Retinal pigment epithelial cell (primary cell): Measurements from ENCODE around the gene TAGLN2.

Experiments
- DNase-seq: peaks from one replicate; pipeline ENCODE4 v3.0.0-alpha.2; 2010; ENCODE audit warnings: low read depth
- H3K4me3 ChIP-seq: 2 replicates; pipeline ENCODE4 v1.5.1; 2011; ENCODE audit warnings: mild to moderate bottlenecking, low read length, control low read depth, moderate library complexity
- CTCF ChIP-seq: conservative IDR thresholded peaks from 2 replicates; pipeline ENCODE4 v1.5.1; 2011; ENCODE audit warnings: low read depth, low read length, control low read depth, inconsistent platforms

The TAGLN2 gene

GRCh38 chr1:159895286-159895685 lies 30.0 kb downstream of the TAGLN2 start:
- H3K4me3 ChIP-seq: no peak overlapping the region
- no peak for DNase-seq
- TF ChIP-seq CTCF: no peak

GRCh38 chr1:159892944-159893343 lies 32.4 kb downstream of the TAGLN2 start:
- TF ChIP-seq CTCF: peak; percentile 23
- DNase-seq: no peak
- H3K4me3 ChIP-seq: no peak overlapping the region

- peak; percentile 75 for DNase-seq
- TF ChIP-seq CTCF: peak; percentile 97
Measured at GRCh38 chr1:159891275-159892157, 33.8 kb downstream of the TAGLN2 start.

DNA sequence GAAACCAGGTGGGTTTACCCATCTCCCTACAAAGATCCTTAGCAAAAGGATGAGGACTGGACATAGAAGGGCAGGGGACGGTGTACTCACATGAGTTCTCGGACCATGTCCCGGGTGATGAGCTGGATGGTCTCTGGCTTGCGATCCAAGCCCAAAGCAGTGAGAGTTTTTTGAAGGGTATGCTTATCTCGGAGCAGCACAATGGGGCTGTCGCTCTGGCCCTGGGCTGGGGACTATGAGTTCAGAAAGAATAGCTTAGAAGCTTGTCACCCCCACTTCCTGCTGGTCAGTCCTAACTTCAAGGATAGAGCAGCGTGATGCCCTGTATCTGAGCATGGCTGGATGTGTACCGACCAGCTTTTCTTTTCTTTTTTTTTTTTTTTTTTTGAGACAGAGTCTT lies 34.9 kb downstream of the TAGLN2 start:
- no peak for TF ChIP-seq CTCF
- no peak overlapping the region for H3K4me3 ChIP-seq
- DNase-seq: no peak

More at GRCh38 chr1:159891275-159892157, 33.8 kb downstream of the TAGLN2 start:
- no peak overlapping the region for H3K4me3 ChIP-seq

DNA sequence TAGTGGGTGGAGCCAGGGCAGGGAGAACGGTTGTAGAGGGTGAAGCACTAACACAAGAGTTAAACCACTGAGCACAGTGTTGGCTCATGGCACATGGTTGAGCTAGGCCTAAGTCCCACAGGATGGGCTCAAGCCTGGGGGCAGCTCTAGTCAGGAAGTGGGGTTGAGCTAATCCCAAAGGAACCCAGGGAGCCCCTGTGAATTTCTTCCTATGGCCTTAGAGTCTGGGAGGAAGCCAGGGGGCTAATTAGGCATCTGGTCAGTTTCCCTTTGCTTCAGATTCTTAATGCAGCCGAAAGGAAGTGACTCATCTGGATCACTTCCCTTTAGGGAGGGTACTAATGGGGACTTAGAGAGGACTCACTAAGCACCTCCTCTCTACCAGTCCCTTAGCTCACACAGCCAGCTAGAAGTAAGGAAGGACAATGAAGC lies 35.5 kb downstream of the TAGLN2 start:
- DNase-seq: peak; percentile 87
- H3K4me3 ChIP-seq: no peak overlapping the region
- no peak for TF ChIP-seq CTCF

GRCh38 chr1:159889202-159889601 lies 36.1 kb downstream of the TAGLN2 start:
- no peak for DNase-seq
- H3K4me3 ChIP-seq: no peak overlapping the region
- no peak for TF ChIP-seq CTCF

- no peak for DNase-seq
- H3K4me3 ChIP-seq: no peak overlapping the region
- no peak for TF ChIP-seq CTCF
Measured at GRCh38 chr1:159884296-159884695, 41.0 kb downstream of the TAGLN2 start.
